Measurements from ENCODE around the gene TRMT10B.
"Not testable (repeated sequence)": the region's sequence is repeated elsewhere in the genome, so short reads cannot be mapped to it uniquely, and the experiment has no call there.

Gene TRMT10B

GRCh38 chr9:37749129-37749528 lies 4.5 kb upstream of the TRMT10B start:
- TF ChIP-seq CTCF (IDR thresholded peaks at IDR 0.05; ENCODE audit: borderline replicate concordance, insufficient read depth, low read depth, low read length), result no peak
- no peak overlapping the region for H3K4me3 ChIP-seq (ENCODE audit: low read depth, low read length)

GRCh38 chr9:37751186-37751585 lies 2.4 kb upstream of the TRMT10B start:
- no peak for TF ChIP-seq CTCF (IDR thresholded peaks at IDR 0.05; ENCODE audit: borderline replicate concordance, insufficient read depth, low read depth, low read length)
- no peak overlapping the region for H3K4me3 ChIP-seq (ENCODE audit: low read depth, low read length)

GRCh38 chr9:37751704-37752103 lies 1.9 kb upstream of the TRMT10B start:
- H3K4me3 ChIP-seq (ENCODE audit: low read depth, low read length), result not testable (repeated sequence)

- not testable (repeated sequence) for H3K4me3 ChIP-seq (ENCODE audit: low read depth, low read length)
Measured at GRCh38 chr9:37752112-37752511, 1.5 kb upstream of the TRMT10B start.

GRCh38 chr9:37752642-37753488 lies 740 bp upstream of the TRMT10B start:
- no peak for TF ChIP-seq CTCF (IDR thresholded peaks at IDR 0.05; ENCODE audit: borderline replicate concordance, insufficient read depth, low read depth, low read length)
- peak overlapping the region; percentile 81 for H3K4me3 ChIP-seq (ENCODE audit: low read depth, low read length)

- no peak overlapping the region for H3K4me3 ChIP-seq (ENCODE audit: low read depth, low read length)
- TF ChIP-seq CTCF (IDR thresholded peaks at IDR 0.05; ENCODE audit: borderline replicate concordance, insufficient read depth, low read depth, low read length), result no peak
Measured at GRCh38 chr9:37758747-37759146, 5.1 kb downstream of the TRMT10B start.

- TF ChIP-seq CTCF (IDR thresholded peaks at IDR 0.05; ENCODE audit: borderline replicate concordance, insufficient read depth, low read depth, low read length), result no peak
- H3K4me3 ChIP-seq (ENCODE audit: low read depth, low read length), result no peak overlapping the region
Measured at GRCh38 chr9:37760416-37761161, 7.0 kb downstream of the TRMT10B start.

- no peak overlapping the region for H3K4me3 ChIP-seq (ENCODE audit: low read depth, low read length)
- TF ChIP-seq CTCF (IDR thresholded peaks at IDR 0.05; ENCODE audit: borderline replicate concordance, insufficient read depth, low read depth, low read length), result no peak
Measured at GRCh38 chr9:37761511-37761910, 7.9 kb downstream of the TRMT10B start.

- not testable (repeated sequence) for H3K4me3 ChIP-seq (ENCODE audit: low read depth, low read length)
Measured at GRCh38 chr9:37765263-37765662, 11.7 kb downstream of the TRMT10B start.
